MCF 10A (cell line): ENCODE data around the gene GFOD1. TPM values are rescaled to one million over a fixed set of nuclear protein-coding genes. Genes with fewer than 3 reads are reported as not detected.

Source experiments
- BruUV-seq: library from RNA; stranded (reverse); fragments of 400-500 nt; replicated peaks from 2 replicates; lab custom pipeline; 2021; lab: Mats Ljungman, UMichigan
- CTCF ChIA-PET: fragments of 300-600 bp; sonication (Branson Sonifier 250); formaldehyde crosslinking; extraction: SDS; loops from one replicate; lab custom pipeline; 2021; ENCODE audit warnings: antibody characterized with exemption, inconsistent platforms; lab: Yijun Ruan, JAX
- POLR2A ChIA-PET: fragments of 300-600, 350-650 bp; sonication (Branson Sonifier 250); formaldehyde crosslinking; extraction: SDS; loops from one replicate; lab custom pipeline; 2020; ENCODE audit warnings: antibody characterized with exemption, inconsistent platforms; lab: Yijun Ruan, JAX
- DNase-seq: peaks from one replicate; pipeline ENCODE4 v3.0.0-alpha.2; 2018; ENCODE audit not compliant: unreplicated experiment
- H3K27ac Mint-ChIP-seq: one replicate; pipeline ENCODE4 v1.8.0; 2022; ENCODE audit warnings: mild to moderate bottlenecking, low read depth, mixed read lengths; ENCODE audit not compliant: unreplicated experiment
- H3K27me3 Mint-ChIP-seq: one replicate; pipeline ENCODE4 v1.8.0; 2022; ENCODE audit warnings: mixed read lengths; ENCODE audit not compliant: insufficient read depth, unreplicated experiment
- H3K36me3 Mint-ChIP-seq: one replicate; pipeline ENCODE4 v1.8.0; 2022; ENCODE audit warnings: mild to moderate bottlenecking, moderate library complexity, mixed read lengths; ENCODE audit not compliant: insufficient read depth, unreplicated experiment
- H3K4me1 Mint-ChIP-seq: one replicate; pipeline ENCODE4 v1.8.0; 2022; ENCODE audit warnings: mixed read lengths; ENCODE audit not compliant: insufficient read depth, unreplicated experiment
- H3K4me3 Mint-ChIP-seq: one replicate; pipeline ENCODE4 v1.8.0; 2022; ENCODE audit warnings: mild to moderate bottlenecking, moderate library complexity, mixed read lengths; ENCODE audit not compliant: unreplicated experiment
- H3K9me3 Mint-ChIP-seq: one replicate; pipeline ENCODE4 v1.8.0; 2022; ENCODE audit warnings: mixed read lengths; ENCODE audit not compliant: unreplicated experiment
- intact Hi-C: fragments of 100-400 bp; cut with micrococcal nuclease; formaldehyde crosslinking; loops from 2 replicates; pipeline ENCODE4 v1.14.1; 2022
- total RNA-seq: library from RNA; stranded (reverse); gene quantifications from 2 replicates; pipeline ENCODE4 v1.2.3, GENCODE V29; 2022
- TF ChIP-seq, protein P1 (sequence below): fragments of 200-600 bp; IDR thresholded peaks from one replicate; pipeline ENCODE4 v1.8.0; 2022; ENCODE audit warnings: antibody characterized with exemption, mild to moderate bottlenecking; ENCODE audit not compliant: unreplicated experiment

The GFOD1 gene
- total RNA-seq, 1 experiment from 2014 or later: 9.5 TPM

DNA sequence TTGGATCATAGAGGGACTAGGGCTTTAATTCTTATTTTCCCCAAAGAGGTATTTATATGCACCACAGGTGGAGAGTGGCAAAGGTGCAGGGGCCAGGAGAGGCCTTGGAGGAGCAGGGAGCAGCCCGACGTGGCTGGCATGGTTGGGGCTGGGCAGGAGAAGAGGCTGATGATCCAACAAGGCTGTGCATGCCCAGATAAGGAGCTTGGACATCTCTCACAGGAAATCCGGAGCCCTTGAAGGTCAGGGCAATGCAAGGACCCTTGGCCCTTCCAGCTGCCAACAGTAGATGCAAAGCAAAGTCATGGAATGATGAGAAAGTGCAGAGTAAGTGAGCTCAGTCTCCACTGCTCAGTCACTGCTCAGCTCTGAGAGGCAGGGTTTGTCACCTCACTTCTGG is 47.1 kb upstream of the GFOD1 start:
- no peak overlapping the region for H3K4me3 Mint-ChIP-seq

DNA sequence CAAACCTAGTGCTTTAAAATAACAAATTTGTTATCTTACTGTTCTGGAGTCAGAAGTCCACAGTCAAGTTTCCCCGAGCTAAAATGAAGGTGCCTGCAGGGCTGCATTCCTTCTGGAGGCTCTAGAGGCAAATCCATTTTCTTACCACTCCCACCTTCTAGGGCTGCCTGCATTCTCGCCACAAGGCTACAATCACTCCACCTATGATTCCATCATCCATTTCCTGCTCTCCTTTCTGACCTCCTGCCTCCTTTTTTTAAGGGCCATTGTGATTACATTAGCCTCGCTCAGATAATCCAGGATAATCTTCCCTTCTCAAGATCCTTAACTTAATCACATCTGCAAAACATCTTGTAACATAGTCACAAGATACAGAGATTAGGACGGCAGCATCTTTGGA is 44.6 kb upstream of the GFOD1 start:
- no peaks in the 10 kb centered on the region for H3K9me3 Mint-ChIP-seq
- peaks cover 11% of the 10 kb centered on the region for H3K4me1 Mint-ChIP-seq
- no peak overlapping the region for H3K4me3 Mint-ChIP-seq
- TF ChIP-seq, protein P1, sequence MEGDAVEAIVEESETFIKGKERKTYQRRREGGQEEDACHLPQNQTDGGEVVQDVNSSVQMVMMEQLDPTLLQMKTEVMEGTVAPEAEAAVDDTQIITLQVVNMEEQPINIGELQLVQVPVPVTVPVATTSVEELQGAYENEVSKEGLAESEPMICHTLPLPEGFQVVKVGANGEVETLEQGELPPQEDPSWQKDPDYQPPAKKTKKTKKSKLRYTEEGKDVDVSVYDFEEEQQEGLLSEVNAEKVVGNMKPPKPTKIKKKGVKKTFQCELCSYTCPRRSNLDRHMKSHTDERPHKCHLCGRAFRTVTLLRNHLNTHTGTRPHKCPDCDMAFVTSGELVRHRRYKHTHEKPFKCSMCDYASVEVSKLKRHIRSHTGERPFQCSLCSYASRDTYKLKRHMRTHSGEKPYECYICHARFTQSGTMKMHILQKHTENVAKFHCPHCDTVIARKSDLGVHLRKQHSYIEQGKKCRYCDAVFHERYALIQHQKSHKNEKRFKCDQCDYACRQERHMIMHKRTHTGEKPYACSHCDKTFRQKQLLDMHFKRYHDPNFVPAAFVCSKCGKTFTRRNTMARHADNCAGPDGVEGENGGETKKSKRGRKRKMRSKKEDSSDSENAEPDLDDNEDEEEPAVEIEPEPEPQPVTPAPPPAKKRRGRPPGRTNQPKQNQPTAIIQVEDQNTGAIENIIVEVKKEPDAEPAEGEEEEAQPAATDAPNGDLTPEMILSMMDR: no peak
- peaks cover 6% of the 10 kb centered on the region for H3K36me3 Mint-ChIP-seq
- no peak for DNase-seq
- no peaks in the 10 kb centered on the region for H3K27me3 Mint-ChIP-seq
- intact Hi-C loops: loop anchor here (10.0 kb wide), 1 partner anchor 617 kb away; no protein-coding TSS in a partner anchor
- BruUV-seq: no TSS peak
- no peak overlapping the region for H3K27ac Mint-ChIP-seq
- POLR2A ChIA-PET: no interaction called here
- CTCF ChIA-PET: interaction anchor here (0.5 to 0.7 kb wide), 2 partner anchors 86 to 200 kb away, joined by 3 read pairs; no protein-coding TSS in a partner anchor

More for the DNA sequence above, 47.1 kb upstream of the GFOD1 start:
- no peak for DNase-seq
- H3K9me3 Mint-ChIP-seq: no peaks in the 10 kb centered on the region
- peaks cover 4% of the 10 kb centered on the region for H3K36me3 Mint-ChIP-seq
- H3K27ac Mint-ChIP-seq: no peak overlapping the region
- TF ChIP-seq, protein P1: no peak
- H3K4me1 Mint-ChIP-seq: peaks cover 5% of the 10 kb centered on the region
- BruUV-seq: no TSS peak
- no peaks in the 10 kb centered on the region for H3K27me3 Mint-ChIP-seq
- ChIA-PET POLR2A (interaction anchor here (1.1 to 1.2 kb wide), 3 partner anchors 40 to 206 kb away, joined by 3 to 5 read pairs (median 3); partner anchors contain the start of genes SIRT5 and TBC1D7), CTCF (interaction anchor here (0.5 to 1.7 kb wide), 2 partner anchors 9 to 22 kb away, joined by 3 read pairs; no protein-coding TSS in a partner anchor)
- intact Hi-C loops: loop anchor here (10.0 kb wide), 1 partner anchor 620 kb away; no protein-coding TSS in a partner anchor

DNA sequence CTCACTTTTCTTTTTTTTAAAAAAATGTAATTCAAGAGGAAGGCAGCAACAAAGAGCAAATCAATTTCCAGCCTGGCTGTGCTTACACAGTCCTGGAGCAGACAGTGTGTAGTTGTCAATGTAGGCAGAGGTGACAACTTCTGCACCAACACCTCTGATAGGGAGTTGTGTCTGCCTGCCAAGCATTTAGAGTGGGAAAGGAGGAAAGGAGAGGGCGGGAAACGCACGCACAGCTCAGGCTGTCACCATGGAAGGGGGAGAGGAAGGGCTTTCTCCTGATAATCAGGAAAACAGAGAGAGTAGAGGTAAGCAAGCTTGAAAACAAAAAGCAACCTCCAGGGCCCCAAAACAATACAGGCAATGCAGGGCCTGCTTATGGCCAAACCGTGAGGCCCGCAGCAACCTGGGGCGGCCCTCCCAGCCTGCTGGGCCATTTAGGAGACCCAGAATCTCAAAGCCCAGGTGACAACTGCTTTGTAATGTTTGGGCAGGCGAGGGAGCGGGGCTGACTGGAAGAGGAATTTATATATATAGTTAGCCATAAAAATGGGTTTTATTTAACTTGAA is 41.5 kb upstream of the GFOD1 start:
- TF ChIP-seq, protein P1: no peak
- H3K9me3 Mint-ChIP-seq: no peaks in the 10 kb centered on the region
- no peak overlapping the region for H3K27ac Mint-ChIP-seq
- CTCF ChIA-PET: interaction anchor here (1.0 kb wide), 2 partner anchors 10 to 145 kb away, joined by 3 to 4 read pairs; no protein-coding TSS in a partner anchor
- H3K36me3 Mint-ChIP-seq: peaks cover 6% of the 10 kb centered on the region
- H3K4me1 Mint-ChIP-seq: peaks cover 11% of the 10 kb centered on the region
- POLR2A ChIA-PET: no interaction called here
- DNase-seq: no peak
- intact Hi-C loops: no loop called here
- no peaks in the 10 kb centered on the region for H3K27me3 Mint-ChIP-seq
- no peak overlapping the region for H3K4me3 Mint-ChIP-seq
- BruUV-seq: no TSS peak

DNA sequence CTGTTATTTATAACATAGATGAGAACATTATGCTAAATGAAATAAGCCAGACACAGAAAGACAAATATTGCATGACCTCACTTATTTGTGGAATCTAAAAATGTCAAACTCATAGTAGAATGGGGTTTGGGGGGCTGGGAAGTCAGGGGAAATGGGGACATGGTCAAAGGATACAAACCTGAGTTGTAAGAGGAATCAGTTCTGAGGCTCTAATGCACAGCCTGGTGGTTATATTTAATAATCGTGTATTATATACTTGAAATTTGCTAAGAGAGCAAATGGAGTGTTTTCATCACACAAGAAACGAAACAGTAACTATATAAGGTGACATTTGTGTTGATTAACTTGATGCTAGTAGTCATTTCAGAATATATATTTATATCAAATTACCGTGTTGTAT is 40.8 kb upstream of the GFOD1 start:
- H3K27me3 Mint-ChIP-seq: no peaks in the 10 kb centered on the region
- H3K4me1 Mint-ChIP-seq: peaks cover 11% of the 10 kb centered on the region
- ChIA-PET POLR2A (no interaction called here), CTCF (interaction anchor here (1.0 kb wide), 2 partner anchors 11 to 145 kb away, joined by 3 to 4 read pairs; no protein-coding TSS in a partner anchor)
- DNase-seq: no peak
- H3K36me3 Mint-ChIP-seq: peaks cover 6% of the 10 kb centered on the region
- H3K27ac Mint-ChIP-seq: no peak overlapping the region
- intact Hi-C loops: no loop called here
- TF ChIP-seq, protein P1: no peak
- no peaks in the 10 kb centered on the region for H3K9me3 Mint-ChIP-seq
- H3K4me3 Mint-ChIP-seq: no peak overlapping the region
- BruUV-seq: no TSS peak
